GM21360 (cell line): ENCODE data around the gene EEF1A2.

Experiments
- ATAC-seq: cut with Tn5 transposase; IDR thresholded peaks from one replicate; pipeline ENCODE4 v1.9.1; 2021; ENCODE audit warnings: mild to moderate bottlenecking, moderate library complexity; ENCODE audit not compliant: unreplicated experiment

The EEF1A2 gene

DNA sequence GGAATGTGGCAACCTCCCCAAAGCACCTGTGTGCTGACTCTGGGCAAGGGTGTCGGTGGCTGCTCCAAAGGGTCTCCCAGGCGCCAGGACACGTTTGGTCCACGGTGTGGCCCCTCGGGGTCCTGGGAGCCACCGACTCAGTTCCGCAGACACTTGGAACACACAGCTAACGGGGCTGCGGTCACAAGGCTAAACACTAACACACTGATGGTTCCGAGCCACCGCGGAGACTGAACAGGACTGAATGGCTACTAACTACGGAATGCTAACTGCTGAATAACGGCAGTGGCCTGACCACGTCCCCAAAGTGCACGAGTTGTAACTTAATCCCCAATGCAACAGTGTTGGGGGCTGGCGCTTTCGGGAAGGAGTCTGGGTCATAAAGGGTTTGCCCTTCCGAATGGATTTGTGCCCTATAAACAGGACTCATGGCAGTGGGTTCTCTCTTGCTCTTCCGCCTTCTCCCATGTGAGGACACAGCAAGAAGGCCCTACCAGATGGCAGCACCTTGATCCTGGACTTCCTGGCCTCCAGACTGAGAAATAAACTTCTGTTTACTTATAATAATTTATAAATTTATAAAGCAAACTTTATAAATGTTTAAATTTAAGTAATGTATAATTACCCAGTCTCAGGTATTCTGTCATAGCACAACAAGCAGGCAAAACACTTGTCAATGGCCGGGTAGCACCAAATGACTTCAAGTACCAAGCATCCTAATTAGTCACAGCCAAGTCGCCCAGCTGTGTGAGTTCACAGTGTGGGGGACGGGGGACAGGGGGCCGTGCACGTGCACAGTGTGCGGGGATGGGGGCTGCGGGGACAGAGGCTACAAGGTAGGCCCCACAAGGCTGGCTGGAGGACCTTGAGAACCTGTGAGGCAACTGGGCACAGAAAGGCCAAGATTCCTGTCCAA is 2.3 kb upstream of the EEF1A2 start:
- ATAC-seq = no peak

DNA sequence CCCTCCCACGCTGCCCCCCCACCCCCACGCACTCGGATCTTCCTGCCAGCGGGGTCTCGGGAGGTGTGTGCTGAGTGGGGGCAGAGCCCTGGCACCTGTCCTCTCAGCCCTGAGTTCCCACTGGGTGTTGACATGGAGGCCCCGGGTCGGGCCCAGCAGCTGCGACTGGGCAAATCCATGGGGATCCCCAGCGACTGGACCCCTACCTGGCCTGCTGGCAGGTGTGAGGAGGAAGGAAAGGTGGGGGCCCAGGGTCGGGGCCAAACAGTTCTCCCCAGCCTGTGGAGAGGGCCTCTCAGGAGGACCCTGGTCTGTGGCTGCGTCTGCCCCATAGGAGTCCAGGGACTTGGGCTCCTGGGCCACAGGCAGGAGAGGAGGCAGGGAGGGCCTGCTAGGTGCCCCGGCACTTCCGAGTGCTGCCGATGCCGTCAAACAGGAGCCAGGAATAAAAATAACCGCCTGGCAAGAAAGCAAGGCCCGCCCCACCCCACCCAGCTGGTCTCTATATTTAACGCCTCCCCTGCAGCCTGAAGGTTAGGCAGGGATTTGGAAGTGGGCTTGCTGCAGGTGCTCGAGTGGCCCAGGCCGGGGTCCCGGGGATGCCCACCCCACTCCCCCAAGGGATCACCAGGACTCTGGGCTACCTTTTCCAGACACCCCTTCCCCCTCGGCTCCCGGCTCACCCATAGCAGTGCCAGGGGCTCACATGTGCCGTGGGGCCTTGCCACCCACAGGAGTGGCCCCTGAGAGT is 1.4 kb upstream of the EEF1A2 start:
- no peak for ATAC-seq

DNA sequence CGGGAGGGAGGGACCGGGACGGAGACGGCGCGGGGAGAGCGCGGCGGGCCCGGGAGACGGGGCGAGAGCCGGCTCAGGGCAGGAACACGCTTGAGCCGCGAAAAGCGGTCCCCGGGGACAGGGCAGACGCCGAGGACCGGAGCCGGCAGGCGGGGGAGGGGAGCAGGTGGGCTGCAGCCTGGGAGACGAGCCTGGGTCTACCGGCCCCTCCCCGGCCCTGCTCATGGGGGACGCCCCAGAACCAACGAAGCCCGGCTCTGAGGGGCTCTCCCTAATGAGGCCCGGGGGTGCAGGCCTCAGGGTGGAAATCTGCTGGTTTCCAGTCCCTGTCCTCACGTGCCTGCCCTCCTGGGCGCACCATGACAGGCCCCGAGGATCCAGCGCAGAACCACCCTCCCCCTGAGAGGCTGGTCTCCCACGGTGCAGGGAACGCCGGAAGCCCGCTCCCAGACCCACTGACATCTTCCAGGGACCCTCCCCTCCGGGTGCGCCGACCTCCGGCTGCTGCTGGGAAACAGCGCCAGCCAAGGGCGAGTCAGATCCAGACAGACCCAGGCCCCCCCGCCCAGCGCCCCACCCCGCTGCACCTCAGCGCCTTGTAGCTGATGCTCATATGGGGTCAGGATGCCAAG is 571 bp upstream of the EEF1A2 start:
- no peak for ATAC-seq

DNA sequence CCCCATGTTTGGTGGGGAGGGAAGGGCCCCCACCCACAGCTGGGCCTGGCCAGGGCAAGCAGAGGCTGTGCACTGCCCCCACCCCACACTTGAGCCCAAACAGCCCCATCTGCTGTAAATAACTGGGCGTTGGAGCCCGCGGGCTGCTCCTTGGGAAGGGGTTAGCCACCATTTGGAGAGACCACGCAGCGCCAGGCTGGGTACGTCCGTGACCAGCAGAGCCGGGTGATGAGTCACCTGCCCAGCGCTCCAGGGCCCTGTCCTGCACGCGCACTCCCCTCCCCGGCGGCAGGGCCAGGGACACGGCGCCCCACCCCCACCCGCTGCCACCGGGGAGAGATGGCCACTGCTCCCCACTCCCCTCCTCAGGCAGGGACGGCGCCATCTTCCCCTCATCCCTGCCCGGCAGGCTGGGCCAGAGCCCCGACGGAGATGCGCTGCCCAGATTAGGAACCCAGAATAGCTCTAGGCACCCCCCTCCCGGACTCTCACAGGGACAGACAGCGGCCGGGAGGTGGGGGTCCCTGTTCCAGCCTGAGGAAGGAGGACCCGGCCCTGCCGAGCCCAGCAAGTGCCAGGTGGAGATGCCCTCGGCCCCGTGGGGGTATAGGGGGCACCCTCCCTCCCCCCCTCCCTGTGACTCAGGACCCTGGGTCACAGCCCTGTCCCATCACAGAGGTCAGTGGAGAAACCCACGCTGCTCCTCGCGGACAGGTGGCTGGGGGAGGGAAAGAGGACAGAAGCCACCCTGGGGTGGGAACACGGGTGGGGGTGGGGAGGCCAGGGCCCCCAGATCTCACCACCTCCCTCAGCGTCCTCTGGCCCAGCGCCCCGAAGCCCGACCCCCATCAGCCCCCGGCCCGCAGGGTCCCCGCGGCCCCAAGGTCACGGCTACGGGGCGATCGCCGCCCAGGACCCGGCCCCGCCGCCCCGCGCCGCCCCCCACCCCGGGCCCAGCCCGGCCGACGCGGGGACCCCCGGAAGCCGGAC is 642 bp downstream of the EEF1A2 start:
- ATAC-seq = no peak

DNA sequence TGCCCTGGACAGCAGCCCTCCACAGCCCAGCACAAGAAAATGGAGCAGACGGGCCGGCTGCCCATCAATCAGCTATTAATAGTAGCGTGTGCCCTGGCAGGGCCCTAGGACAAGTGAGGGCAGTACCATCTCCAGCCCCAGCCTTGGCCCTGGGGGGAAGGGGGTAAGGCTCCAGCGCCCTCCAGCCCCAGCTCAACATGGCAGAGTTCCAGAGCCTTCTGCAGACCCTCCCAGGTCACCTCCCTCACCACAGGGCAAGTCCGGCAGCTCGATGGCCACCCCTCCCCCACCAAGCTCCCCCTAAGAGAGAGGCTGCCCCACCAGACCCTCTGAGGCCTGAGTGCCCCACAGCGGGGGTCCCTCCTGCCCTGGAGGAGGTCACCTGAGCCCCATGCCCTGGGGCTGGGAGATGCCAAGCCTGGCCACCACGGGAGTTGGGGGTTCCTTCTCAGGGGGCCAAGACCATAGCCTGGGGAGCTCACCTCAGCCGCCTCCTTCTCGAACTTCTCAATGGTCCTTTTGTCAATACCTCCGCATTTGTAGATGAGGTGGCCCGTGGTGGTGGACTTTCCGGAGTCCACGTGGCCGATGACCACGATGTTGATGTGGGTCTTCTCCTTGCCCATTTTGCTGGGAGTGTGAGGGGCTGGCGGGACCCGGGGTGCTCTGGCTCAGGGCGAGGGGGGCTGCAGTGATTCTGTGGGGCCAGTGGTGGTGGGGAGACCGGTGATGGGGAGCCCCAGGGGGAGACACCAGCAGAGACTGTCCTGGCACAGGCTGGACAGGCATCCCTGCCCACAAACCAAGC is 1.5 kb downstream of the EEF1A2 start:
- no peak for ATAC-seq

DNA sequence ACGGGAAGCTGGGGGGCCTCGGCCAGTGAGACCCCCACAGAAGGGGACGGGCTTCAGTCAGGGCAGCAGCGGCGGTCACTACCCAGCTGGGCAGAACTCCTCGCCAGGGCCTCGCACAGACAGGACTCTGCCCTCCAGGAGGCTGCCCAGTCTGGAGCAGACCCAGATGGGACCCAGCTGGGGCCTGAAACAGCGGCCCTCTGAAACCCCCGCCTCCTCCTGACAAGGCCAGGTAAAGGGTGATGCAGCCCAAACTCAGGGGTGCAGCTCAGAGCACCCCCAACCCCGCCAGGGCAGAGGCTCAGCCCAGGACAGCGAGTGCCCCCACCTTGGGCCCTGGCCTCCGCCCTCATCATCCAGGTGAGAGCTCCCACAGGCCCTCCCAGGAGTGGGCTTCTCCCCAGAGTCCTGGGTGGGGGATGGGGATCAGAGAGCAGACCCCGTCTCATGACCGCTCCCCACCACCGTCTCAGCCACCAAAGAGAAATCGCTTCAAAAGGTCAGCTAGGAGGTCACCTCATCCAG is 2.2 kb downstream of the EEF1A2 start:
- no peak for ATAC-seq

DNA sequence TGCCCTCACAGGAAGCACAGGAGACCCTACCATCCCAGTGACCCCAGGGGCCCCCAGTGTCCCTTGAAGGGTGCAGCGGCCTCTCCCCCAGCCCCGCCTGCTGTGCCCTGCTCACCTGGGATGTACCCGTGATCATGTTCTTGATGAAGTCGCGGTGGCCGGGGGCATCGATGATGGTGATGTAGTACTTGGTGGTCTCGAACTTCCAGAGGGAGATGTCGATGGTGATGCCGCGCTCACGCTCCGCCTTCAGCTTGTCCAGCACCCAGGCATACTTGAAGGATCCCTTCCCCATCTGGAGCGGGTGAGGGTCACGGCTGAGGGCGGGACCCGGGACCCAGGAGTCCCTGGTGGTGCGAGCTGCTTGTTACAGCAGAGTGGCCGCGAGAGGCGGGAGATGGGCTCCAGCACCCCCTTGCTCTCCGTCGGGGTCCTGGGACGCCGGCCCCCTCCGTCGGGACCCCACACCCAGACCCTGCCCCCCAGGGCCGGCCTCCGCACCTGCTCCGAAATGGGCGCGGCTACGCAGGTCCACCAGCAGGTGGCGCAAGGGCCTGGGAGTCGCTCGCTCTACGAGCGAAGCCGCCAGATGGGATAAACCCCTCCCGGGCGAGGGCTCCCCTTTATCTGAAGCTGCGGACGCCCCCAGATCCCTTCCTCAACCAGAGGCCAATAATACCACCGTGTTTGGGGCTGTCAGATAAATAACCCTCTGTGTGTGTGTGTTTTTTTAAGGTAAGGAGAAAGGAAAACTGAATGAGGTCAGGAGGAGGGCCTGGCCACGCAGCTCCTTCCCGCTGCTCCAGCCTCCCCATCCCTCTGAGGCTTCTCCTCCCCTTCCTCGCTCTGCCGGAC is 2.9 kb downstream of the EEF1A2 start:
- ATAC-seq = no peak

DNA sequence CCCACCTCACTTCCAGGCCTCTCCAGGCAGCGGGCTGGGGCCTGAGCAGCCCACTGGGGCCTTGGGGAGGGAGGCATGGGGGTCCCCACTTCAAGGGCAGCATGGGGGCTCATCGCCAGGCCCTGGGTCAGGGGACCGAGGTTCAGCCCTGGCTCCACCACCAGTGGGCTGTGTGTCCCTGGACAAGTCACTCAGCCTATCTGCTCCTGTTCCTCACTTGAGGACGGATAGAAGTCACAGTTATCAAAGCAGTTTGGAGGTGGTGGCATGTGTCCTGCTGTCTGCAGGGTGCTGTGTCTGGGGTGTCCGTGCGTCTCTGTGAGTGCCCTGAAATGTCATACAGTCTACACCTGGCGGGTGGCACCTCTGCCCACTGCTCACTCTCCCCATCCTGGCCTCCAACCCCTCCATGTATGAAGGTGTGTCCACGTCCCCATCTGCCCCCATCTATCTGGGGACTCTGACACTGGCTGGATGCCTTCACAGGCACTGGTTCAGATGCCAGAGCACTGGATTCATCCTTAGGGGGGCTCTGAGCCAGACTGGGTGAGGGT is 3.6 kb downstream of the EEF1A2 start:
- ATAC-seq = no peak

DNA sequence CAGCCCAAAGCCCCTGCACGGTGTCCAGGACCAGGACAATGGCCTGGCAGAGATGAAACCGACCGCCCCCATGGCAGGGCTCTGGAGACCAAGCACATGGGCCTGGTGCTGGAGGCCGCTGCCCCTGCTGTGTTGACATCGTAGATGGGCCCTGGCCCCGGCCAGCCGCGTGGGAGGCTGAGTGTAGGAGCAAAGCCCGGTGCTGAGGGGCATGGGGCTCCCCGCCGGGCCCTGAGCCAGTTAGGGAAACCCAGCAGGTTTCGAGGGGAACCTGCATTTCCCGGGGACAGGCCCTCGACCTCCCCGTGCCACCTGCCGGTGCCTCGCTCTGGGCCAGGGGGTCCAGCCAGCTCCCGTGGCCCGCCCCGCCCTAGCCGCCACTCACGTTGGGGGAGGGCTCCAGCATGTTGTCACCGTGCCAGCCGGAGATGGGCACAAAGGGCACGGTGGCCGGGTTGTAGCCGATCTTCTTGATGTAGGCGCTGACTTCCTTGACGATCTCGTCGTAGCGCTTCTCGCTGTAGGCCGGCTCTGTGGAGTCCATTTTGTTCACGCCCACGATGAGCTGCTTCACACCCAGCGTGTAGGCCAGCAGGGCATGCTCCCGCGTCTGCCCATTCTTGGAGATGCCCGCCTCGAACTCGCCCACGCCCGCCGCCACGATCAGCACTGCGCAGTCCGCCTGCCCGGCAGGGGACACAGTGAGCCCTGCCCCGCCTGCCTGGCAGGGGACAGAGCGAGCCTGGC is 4.3 kb downstream of the EEF1A2 start:
- no peak for ATAC-seq

DNA sequence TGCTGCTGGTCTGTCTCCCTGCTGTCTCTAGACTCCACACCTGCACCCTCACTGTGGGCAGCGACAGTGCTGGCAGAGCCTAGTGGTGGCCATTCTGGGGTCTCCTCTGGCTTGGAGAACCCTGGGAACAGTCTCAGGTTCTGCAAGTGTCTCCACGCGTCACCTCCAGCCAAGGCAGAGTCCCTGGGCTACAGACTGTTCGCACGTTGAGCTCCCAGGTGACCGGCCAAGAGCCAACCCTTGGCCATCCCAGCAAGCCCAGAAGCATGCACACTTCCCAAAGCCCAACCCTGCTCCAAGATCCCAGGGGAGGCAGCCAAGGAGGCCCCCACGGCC is 4.8 kb downstream of the EEF1A2 start:
- ATAC-seq = no peak

DNA sequence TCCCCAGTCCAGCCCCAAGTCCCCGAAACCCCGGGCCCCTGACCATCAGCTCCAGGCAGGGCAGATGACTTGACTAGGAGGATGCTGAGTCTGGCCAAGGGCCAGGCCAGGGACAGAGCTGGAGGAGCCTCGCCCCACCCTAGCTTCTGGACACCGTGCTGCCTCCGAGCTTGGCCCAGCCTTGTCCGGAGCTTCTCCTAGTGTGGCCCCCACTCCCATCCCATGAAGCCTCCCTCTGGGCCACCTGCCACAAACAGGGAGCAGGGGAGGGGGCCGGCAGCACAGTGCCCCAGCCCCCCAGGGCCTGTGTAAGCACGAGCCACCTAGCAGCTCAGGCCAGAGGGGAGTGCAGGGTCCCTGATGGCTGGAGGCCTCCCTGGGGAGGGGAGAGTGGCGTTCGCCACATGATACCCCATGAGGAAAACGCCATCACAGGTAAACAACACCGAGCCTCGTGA is 5.3 kb downstream of the EEF1A2 start:
- ATAC-seq = no peak

DNA sequence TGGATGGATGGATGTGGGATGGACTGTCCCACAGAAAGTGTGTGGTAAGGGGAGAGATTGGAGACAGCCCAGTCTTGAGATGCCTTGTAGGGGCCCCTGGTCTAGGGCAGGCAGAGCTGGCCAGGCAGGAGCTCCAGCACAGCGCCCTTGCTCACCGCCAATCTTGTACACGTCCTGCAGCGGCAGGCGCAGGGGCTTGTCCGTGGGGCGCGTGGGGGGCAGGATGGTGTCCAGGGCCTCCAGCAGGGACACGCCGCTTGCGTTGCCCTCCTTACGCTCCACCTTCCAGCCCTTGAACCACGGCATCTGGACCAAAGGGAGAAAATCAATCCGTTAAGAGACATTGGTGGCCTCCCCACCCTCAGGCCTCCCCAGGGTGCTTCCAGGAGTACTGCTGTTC is 5.9 kb downstream of the EEF1A2 start:
- no peak for ATAC-seq

DNA sequence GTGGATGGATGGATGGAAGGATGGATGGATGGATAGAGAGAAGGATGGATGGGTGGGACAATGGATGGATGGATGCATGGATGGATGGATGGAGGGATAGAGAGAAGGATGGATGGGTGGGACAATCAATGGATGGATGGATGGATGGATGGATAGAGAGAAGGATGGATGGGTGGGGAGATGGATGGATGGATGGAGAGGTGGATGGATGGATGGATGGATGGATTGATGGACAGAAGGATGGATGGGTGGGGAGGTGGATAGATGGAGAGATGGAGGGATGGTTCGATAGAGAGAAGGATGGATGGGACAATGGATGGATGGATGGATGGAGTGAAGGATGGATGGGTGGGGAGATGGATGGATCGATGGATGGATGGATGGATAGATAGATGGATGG is 6.4 kb downstream of the EEF1A2 start:
- no peak for ATAC-seq

DNA sequence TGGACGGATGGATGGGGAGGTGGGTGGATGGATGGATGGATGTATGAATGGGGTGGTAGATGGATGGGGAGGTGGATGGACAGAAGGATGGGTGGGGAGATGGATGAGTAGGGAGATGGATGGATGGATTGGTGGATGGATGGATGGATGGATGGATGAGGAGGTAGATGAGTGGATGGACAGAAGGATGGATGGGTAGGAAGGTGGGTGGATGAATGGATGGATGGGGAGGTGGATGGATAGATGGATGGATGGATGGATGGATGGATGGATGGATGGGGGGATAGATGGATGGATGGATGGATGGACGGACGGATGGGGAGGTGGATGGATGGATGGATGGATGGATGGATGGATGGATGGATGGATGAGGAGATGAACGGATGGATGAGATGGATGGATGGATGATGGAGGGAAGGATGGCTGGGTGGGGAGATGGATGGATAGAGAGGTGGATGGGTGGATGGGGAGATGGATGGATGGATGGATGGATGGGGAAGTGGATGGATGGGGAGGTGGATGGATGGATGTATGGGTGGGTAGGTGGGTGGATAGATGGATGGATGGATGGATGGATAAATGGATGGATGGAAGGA is 7.2 kb downstream of the EEF1A2 start:
- ATAC-seq = no peak

DNA sequence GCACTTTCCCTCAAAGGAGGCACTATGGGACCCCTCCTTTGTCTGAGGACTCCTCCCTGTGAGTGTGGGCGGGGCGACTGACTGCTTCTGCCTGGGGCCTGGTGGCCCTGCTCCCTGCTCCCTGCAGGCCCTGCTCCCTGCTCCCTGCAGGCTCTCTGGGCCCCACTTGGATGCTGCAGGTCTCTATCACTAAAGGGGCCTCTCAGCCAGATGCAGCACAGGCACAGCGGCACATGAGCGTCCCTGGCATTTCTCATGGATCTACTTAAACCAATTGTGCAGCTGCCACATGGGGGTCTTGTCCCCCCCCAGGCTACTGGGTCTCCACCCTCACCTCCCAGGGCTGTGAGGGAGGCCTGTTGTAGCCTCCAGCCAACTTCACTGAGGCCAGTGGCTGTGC is 7.8 kb downstream of the EEF1A2 start:
- no peak for ATAC-seq

DNA sequence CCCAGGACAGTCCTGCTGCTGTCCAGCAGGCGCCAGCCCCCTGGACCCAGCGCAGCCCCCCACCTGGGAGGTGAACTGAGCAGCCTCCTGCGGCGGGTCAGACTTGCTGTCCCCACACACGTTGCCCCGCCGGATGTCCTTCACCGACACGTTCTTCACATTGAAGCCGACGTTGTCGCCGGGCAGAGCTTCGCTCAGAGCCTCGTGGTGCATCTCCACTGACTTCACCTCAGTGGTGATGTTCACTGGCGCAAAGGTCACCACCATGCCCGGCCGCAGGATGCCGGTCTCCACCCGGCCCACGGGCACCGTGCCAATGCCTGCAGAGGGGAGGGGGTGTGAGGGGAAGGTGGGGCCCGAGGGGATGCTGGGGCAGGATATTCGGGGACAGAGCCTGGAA is 8.5 kb downstream of the EEF1A2 start:
- ATAC-seq = no peak
